HG03139 (cell line): ENCODE data around the gene ISCA2.

Experiments used
- ATAC-seq: cut with Tn5 transposase; IDR thresholded peaks from one replicate; pipeline ENCODE4 v1.9.1; 2021; ENCODE audit not compliant: unreplicated experiment

Gene ISCA2

DNA sequence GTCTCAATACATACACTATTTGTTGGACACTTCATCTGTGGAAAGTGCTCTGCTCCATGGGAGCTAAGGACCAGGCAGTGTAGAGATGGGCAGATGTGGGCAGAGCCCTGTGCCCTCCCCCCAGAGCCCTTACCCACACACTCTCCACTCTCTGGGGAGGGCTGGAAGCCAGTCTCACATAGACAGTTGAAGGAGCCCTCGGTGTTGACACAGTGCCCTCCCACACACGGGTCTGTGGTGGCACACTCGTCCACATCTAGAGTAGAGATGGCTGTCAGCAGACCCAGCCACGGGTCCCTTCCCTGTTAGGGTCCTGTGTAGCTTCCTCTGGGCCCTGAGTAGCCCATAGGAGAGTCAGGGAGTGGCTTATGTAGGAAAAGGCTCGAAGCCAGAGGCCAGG lies 14.3 kb downstream of the ISCA2 start:
- no peak for ATAC-seq

DNA sequence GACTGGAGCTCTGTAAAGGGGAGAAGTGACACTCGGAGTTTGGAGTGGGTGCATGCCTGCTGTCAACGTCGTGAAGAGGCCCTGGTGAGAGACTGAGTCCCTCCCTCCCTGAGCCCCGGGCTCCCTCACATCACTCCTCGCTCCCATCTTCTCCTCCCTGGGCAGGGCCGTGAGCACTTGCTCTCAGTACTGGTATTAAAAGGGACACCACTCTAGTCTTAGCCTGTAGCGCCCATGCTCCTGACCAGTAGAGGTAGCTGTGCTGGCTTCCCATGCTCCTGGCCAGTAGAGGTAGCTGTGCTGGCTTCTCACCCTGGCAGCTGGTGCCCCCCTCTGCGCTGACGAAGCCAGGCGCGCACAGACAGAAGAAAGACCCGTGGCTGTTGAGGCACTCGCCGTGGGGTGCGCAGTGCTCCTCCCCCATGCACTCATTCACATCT lies 14.7 kb downstream of the ISCA2 start:
- no peak for ATAC-seq

DNA sequence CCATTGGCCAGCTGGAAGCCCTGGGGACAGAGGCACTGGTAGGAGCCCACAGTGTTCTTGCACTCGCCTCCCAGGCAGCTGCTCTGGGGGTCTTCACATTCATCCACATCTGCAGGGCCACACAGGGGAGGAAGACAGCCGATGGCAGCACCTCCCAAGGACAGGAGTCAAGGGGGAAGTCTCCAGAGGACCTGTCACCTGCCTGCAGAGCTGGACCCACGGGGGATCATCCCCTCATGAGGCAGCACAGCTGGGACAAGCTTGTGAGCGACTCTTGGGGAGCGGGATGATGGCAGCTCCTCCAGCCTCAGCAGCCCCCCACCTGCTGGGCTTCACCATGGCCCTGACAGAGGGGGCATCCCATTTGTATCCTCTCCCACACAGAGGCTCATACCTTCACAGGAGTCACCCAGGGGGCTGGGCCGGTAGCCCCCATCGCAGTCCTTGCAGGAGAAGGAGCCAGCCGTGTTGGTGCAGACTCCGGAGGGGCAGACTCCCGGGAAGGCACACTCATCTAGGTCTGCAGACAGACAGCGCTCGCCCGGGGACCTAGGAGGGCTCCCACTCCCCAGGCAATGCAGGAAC lies 15.4 kb downstream of the ISCA2 start:
- no peak for ATAC-seq

DNA sequence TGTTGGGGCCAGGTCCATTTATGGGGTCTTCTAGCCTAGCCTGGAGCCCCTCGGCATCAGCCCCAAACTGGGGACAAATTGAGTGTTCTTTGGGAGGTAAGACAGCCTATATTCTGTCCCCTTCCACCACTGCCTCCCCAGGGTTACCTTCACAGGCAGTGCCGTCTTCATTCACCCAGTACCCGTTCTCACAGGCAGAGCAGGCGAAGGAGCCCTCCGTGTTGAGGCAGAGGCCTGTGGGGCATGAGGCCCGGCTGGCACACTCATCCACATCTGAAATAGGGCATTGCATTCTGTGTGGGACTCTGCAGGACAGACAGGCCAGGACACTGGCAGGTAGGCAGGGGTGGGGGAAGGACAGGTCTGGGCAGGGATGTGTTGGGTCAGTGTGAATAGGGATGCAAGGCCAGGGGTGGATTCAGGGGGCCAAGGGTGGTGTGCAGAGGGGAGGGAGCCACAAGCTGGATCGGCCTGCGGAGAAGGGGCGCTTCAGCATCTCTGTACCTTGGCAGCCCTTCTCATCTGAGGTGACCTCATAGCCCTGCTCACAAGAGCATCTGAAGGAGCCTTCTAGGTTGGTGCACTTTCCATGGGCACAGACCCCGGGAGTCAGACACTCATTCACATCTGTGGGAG lies 16.1 kb downstream of the ISCA2 start:
- no peak for ATAC-seq

DNA sequence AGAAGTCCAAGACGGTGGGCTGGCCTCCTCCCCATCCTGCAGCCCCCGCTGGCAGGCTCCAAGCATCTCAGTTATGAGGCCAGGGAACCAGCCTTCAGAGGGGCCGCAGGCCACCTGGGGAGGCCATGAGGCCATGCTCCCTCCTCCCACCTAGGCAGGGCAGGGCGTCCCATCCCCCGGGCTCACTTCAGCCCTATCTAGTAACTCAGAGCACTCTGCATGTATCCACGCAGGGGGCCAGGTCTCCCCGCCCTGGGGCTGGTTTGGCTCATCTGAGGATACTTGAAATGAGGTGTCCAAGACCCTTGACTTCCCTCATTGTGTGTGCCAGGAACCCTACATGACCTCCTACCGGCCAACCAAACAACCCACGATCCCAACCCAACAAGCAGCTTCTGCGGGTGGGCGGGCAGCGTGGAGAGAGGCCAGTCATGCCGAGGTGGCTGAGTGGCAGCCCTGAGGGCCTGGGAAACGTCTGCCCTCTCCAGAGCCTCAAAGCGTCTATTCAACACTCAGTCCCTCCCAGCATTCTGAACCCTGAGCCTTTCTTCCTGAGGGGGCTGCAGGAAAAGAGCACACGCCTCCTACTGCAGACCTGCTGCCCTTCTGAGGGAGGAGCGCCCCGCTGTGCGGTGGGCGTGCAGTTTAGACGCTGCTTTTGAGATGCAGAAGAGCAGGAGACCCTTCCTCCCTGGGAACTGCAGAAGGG lies 16.8 kb downstream of the ISCA2 start:
- ATAC-seq: no peak

DNA sequence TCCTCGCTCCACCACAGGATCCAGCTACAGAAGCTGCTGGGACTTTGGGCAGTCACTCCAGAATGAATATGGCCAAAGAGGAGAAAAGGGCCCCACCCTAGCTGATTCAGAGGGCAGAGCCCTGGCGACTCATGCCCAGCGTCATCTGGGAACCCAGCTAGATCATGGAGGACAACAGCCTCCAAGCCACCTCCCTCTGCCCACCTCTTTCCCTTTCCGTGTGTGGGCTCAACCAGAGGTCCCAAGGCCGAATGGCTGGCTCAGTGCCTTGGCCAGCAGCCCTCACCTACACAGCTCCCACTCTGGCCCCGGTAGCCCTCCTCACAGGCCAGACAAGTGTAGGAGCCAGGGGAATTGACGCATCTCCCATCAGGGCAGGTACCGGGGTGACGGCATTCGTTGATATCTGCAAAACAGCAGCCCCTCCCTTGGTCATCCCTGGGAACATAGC lies 17.4 kb downstream of the ISCA2 start:
- no peak for ATAC-seq

DNA sequence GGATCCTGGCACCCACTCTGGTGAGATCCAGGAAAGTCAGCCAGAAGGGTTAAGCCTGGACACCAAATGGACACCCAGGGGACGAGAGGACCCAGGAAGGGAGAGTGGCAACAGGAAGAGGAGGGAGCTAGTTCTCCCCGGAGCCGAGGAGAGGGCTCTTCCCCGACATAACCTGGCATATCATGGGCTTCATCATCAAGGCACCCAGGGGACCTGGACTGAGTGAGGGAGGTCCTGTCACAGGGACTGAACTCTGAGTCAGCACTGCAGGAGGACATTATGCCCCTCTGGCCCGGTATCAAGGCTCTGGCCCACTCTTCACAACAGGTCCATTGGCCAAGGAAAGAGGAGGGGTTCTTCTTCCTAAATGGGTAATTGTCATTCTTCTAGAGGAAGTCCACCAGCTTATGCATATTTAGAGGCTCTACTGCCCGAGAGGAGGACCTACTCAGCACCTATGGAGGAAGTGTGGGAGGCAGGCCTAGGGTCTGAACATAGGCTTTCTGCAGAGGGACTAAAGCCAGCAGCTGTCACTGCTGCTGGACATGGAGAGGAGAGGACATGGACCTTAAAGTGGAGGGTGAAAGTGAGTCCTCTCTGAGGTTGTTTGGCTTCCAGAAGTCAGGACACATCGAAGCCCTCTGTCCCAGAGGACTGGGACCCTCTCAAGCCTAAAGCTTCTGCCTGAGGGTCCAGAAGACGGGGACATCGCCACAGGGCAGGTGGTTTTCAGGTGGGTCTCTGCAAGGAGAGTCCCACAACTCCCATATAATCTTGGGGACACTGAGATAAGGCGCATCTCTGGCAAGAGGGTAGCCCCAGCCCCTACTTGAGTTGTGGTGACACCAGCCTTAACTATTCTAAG lies 18.6 kb downstream of the ISCA2 start:
- no peak for ATAC-seq

DNA sequence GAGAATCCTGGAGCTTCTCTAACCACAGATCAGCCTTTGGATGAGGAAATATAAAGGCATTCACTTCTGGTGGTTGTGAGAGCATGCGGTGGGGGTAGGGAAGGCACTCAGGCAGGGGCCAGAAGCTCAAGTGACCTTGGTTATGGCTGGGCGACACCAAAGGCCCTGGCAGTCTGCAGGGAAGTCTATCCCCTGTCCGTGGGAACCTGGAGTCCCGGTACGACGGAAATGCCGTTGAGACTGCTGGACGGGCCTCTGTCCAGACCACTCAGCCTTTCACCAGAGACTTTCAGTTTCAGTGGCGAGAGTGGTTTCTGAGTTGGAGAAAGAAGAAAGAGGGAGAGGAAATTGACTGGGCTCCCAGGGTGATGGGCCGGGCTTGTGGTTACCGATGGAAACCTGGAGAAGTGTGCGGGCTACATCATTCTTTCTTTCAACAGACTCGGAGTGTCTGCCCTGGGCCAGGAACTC lies 20.9 kb downstream of the ISCA2 start:
- ATAC-seq: no peak

DNA sequence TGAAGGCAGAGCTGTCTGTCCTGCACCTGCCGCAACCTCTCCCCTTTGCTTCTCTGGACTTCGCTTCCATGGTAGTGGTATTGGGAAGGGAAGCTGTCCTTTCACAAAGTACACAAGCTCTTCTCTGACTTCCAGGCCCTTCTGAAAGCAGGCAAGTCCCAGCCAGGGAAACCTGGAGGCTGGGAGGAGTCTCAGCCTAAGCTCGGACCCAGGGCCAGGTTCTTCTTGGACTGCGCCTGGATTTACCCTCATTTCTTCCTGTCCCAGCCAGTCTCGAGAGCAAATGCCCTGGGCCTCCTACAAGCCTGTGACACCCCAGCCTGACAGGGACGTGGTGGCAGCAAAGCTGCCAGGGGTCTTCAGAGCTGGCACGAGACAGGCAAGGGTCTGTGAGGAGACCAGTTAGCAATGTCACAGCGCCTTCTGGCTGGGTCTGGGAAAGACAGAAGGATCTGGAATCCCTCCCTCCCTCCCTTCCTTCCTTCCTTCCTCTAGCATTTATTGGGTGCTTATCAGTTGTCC lies 22.4 kb downstream of the ISCA2 start:
- no peak for ATAC-seq

DNA sequence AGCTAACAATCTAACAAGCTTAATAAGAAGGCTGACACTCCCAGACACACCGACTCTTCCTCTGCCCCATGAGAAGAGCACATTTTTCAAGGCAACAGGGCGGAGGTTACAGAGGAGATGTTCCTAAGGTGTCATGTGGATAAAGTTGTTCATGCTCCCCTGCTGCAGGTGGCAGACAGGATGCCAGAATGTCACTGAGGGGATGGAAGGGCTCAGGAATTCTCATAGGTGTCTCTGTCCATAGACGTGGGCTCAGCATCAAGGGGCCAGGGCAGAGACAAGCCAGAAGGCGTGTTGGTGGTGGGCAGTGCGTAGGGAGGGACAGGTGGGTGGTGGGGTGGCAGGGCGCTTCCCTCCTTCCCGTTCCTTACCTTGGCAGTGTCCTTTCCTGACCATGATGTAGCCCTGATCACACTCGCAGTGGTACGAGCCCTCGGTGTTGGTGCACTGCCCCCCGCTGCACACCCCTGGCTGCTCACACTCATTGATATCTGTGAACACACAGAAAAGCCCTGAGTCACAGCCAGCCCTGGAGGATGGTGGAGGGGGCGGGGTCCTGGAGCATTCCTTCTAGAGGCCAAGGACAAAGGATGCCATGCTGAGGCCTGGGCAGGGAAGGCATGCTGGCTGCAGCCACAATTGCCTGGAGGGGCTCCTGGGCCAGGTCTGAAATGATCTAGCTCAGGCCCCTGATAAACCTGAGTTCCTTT lies 23.0 kb downstream of the ISCA2 start:
- no peak for ATAC-seq

DNA sequence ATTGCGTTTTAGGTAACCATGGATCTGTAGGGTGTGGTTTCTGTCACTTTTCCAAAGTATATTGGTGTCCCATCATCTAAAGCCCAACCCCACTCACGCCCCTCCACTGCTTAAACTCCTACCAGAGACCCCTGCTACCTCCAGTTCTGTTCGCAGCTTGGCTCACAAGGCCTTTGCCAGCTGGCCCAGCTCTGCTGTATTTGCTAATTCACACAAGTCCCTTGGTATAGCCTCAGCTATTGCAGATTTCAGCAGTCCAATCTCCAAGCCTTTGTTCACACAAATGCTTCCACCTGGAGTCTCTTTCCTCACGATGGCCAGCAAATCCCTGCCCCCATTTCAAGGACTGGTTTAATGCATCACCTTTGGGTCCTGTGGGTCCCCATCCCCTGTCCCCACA lies 24.2 kb downstream of the ISCA2 start:
- ATAC-seq: no peak

DNA sequence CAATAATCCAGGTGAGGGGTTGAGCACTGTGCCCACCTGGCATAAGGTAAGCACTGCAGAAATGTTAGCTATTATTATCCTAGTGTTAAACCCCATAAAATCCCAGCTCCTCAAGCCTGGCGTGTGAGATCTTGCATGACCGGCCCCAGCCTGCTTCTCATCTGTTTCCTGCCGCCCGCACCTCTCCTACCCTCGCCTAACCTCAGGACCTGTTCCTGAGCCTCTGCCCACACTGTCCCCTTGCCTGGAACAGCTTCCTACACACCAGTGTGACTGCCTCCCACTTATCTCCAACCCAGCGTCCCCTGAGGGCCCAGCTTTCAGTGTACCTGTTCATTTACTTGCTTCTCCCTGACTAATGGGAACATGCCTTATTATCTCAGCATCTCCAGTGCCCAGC lies 24.7 kb downstream of the ISCA2 start:
- ATAC-seq: no peak

DNA sequence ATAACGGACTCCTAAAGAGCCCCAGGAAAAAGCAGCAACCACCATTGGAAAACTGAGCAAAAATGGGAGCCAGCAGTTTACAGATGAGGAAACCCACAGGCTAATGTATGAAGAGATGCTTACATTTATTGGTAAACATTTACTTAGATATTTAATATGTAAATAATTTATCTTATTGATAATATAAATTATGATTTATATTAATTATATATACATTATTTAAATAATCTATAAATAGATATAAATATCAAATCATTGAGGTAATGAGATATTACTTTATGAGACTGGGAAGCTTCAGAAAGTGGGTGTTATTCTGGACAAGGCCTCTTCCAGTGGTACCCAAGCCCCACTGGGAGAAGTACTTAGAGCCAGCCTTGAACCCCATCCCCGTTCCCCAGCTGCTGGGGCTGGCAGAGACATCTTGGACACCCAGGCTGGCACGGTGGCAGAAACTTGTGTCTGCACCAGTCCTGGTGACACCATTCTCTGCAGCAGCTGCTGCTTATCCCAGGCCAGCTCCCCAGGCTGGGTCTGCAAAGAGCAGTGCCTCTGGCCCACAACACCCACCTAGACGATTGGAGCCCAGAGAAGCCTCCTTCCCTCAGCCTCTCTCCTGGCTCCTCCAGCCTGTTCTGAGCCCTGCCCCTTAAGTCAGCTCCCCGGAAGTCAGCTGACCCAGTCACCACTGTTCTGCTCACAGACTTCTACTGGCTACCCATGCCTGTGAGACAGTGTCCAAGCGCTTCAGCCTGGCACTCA lies 25.9 kb downstream of the ISCA2 start:
- ATAC-seq: no peak

DNA sequence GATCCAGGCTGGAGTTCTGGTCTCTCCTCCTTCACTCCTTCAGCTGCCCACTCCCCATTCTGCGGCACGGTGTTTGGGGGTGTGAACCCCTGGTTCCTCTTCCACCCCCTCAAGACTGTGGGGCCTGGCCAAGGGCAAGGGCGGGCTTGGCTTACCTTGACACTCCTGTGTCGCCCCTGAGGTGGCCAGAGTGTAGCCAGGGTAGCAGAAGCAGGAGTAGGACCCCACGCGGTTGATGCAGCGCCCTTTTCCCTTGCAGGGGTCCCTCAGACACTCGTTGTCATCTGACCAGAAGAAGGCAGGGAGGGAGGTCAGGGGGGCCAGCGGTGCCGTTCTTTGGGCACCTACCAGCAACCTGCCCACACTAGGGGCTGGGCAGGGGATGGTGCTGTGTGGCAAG lies 28.2 kb downstream of the ISCA2 start:
- no peak for ATAC-seq

DNA sequence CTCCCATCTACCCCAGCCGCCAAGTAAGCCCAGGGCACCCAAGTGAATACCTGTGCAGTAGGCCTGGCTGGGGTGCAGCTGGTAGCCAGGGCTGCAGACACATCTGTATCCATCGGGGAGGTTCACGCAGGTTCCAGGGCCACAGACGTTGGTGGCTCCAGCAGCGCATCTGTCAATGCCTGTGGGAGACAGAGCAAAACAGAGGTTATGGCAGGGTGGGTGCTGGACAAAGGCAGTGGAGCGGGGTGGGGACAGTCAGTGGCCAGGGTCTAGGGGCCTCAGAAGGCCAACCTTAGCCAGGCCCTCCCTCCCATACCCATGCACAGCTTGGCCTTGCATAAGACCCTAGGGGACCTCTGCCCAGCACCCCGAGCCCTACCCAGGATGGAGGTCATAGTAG lies 29.2 kb downstream of the ISCA2 start:
- no peak for ATAC-seq

DNA sequence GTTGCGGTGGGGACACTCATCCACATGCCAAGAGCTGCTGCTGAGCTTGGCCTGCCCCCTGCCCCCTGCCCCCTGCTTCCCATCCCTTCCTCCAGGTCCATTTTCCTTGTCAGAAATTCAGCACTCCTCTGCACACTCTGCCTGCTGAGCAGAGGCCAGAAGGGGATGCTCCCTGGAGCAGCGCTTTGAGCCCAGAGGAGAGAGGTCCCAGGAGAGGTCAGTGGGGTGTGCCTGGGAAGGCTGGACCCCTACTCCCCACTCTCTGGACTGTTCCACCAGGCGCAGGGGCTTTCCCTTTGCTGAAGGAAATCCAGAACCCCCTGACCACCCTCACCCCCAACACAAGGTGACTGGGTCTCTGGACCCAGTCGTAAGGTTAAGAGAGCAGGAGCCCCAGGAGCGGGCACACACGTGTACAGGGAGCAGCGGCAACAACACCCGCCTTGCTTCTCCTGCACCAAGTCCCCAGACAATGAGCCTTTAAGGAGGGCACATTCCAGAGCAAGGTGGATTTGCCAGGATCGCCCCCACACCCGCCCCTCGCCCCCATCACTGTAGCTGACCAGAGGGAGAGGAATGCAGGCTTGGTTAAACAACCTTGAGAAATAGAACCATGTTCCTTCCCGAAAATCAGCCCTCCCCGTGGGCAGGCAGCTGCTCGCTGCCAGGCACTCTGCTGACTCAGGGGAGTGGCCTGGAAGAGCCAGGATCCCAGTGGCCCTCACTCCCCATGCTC lies 30.7 kb downstream of the ISCA2 start:
- no peak for ATAC-seq

DNA sequence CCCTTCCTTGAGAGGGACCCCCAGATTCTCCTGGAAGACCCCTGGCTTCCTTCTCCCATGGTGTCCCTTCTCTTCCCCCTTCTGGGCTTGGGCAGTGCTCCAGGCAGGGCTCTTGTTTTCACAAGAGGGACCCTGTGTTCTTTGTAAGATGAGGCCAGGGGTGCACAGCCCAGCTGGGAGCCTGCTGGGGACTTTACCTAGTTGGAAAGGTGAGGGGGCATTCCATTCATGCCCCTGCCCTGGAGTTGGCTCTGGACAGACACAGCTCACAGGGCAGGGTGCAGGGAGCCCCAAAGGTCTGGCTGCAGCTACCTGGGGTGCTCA lies 31.2 kb downstream of the ISCA2 start:
- no peak for ATAC-seq

DNA sequence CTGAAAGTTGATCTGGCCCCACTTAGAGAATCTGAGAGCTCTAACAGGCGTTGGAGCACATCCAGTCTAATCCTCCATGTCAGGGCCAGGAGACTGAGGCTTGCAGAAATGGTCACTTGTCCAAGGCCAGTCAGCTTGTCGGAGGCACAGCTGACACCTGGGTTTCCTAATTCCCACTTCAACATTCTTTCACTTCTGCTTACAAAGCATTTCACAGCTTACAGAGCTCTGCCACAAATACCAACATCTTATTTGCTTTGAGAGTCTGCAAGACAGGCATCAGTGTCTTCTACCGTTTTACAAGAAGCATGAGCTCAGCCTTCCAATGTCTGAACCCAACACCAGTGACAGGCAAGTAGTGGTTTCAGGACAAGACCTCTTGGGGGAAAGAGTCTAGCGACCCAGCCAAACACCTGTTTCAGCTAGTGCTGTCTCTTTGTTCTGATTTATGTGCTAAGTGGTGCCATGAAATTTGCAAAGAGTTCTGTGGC lies 31.8 kb downstream of the ISCA2 start:
- ATAC-seq: no peak
